HG02981 (cell line): ENCODE data around the gene S100A7A.
"Not testable (repeated sequence)": the region's sequence is repeated elsewhere in the genome, so short reads cannot be mapped to it uniquely, and the experiment has no call there.

Source experiments
- ATAC-seq: cut with Tn5 transposase; IDR thresholded peaks from one replicate; pipeline ENCODE4 v1.9.1; 2021; ENCODE audit warnings: mild to moderate bottlenecking, moderate library complexity; ENCODE audit not compliant: unreplicated experiment

Gene S100A7A

GRCh38 chr1:153456396-153456795 lies 40.1 kb downstream of the S100A7A start:
- no peak for ATAC-seq

GRCh38 chr1:153459655-153460054 lies 43.3 kb downstream of the S100A7A start:
- no peak for ATAC-seq

GRCh38 chr1:153460551-153460950 lies 44.2 kb downstream of the S100A7A start, which contains the start of gene S100A7:
Gene S100A7, minus strand, starts transcription at chr1:153460651. Its CDS starts 1,638 bp downstream, at chr1:153459013.
- ATAC-seq, result no peak

- not testable (repeated sequence) for ATAC-seq
Observed at GRCh38 chr1:153462741-153463140, 46.4 kb downstream of the S100A7A start.

GRCh38 chr1:153465811-153466636 lies 49.7 kb downstream of the S100A7A start:
- no peak for ATAC-seq

GRCh38 chr1:153466908-153467307 lies 50.6 kb downstream of the S100A7A start:
- ATAC-seq, result no peak

GRCh38 chr1:153470707-153471106 lies 54.4 kb downstream of the S100A7A start:
- no peak for ATAC-seq
